Kidney epithelial cell (primary cell): ENCODE results near the gene AFF3. TPM values are rescaled to one million over a fixed set of nuclear protein-coding genes. Genes with fewer than 3 reads are reported as not detected.

Experiments used
- DNase-seq: peaks from one replicate; pipeline ENCODE4 v3.0.0-alpha.2; 2010; ENCODE audit warnings: low read depth
- H3K27me3 ChIP-seq: 2 replicates; pipeline ENCODE4 v1.6.0; 2011; ENCODE audit warnings: low read length; ENCODE audit not compliant: control insufficient read depth, insufficient read depth
- H3K36me3 ChIP-seq: 2 replicates; pipeline ENCODE4 v1.5.1; 2011; ENCODE audit warnings: low read length; ENCODE audit not compliant: control insufficient read depth, insufficient read depth
- H3K4me3 ChIP-seq: 2 replicates; pipeline ENCODE4 v1.5.1; 2011; ENCODE audit warnings: low read depth, mild to moderate bottlenecking, control low read depth, low read length
- total RNA-seq: library from RNA; depleted of rRNA; stranded (reverse); fragments of >200 nt; gene quantifications from 2 replicates; pipeline ENCODE4 v1.2.3, GENCODE V29; 2015
- TF ChIP-seq, protein P1 (sequence below): IDR thresholded peaks from 2 replicates; pipeline ENCODE4 v1.5.1; 2011; ENCODE audit warnings: mild to moderate bottlenecking, moderate library complexity, low read length, control low read depth, inconsistent platforms; ENCODE audit not compliant: insufficient read depth, poor library complexity, severe bottlenecking

AFF3 gene
- total RNA-seq, 1 donor from 2014 or later: 13.9 TPM

- TF ChIP-seq, protein P1, sequence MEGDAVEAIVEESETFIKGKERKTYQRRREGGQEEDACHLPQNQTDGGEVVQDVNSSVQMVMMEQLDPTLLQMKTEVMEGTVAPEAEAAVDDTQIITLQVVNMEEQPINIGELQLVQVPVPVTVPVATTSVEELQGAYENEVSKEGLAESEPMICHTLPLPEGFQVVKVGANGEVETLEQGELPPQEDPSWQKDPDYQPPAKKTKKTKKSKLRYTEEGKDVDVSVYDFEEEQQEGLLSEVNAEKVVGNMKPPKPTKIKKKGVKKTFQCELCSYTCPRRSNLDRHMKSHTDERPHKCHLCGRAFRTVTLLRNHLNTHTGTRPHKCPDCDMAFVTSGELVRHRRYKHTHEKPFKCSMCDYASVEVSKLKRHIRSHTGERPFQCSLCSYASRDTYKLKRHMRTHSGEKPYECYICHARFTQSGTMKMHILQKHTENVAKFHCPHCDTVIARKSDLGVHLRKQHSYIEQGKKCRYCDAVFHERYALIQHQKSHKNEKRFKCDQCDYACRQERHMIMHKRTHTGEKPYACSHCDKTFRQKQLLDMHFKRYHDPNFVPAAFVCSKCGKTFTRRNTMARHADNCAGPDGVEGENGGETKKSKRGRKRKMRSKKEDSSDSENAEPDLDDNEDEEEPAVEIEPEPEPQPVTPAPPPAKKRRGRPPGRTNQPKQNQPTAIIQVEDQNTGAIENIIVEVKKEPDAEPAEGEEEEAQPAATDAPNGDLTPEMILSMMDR: no peak
- Histone ChIP-seq H3K4me3 (no peak overlapping the region), H3K36me3 (no peaks in the 10 kb centered on the region), H3K27me3 (no peaks in the 10 kb centered on the region)
- DNase-seq: peak; percentile 86
These were observed 168.1 kb downstream of the AFF3 start for GRCh38 chr2:99974275-99974674.

DNA sequence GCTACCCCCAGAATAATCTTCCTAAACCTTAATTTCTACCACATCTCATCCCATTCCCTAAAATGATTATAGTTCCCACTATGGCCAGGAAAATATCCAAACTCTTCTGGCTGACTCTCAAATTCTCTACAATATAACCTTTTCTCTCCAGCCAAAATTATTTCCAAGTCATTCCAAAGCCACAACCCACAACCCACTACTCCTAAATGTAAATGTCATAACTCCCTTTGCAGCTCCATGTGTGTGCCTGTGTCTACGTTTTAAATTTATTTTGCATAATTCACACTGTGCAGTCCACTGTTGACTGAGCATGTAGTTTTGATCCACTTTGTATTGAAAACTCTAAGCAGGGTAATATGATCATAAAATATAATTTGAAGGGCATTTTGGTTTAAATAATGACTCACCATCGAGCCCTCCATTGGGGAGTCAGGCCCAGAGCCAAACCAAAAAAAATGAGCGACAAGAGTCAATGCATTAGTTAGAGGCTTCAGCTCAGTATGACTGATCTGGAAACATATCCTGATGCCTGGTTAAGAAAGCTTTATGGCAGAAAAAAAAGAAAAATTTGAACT lies 171.0 kb downstream of the AFF3 start:
- DNase-seq: no peak
- no peak overlapping the region for H3K4me3 ChIP-seq
- no peaks in the 10 kb centered on the region for H3K27me3 ChIP-seq
- TF ChIP-seq, protein P1: no peak
- no peaks in the 10 kb centered on the region for H3K36me3 ChIP-seq

- DNase-seq: no peak
- TF ChIP-seq, protein P1: no peak
- Histone ChIP-seq H3K4me3 (no peak overlapping the region), H3K27me3 (no peaks in the 10 kb centered on the region), H3K36me3 (no peaks in the 10 kb centered on the region)
These were observed 172.0 kb downstream of the AFF3 start for GRCh38 chr2:99970292-99970868.

GRCh38 chr2:99961196-99961913 lies 181.0 kb downstream of the AFF3 start:
- no peaks in the 10 kb centered on the region for H3K27me3 ChIP-seq
- TF ChIP-seq, protein P1: no peak
- no peak overlapping the region for H3K4me3 ChIP-seq
- no peak for DNase-seq
- no peaks in the 10 kb centered on the region for H3K36me3 ChIP-seq

- TF ChIP-seq, protein P1: no peak
- DNase-seq: no peak
- H3K27me3 ChIP-seq: no peaks in the 10 kb centered on the region
- no peak overlapping the region for H3K4me3 ChIP-seq
- no peaks in the 10 kb centered on the region for H3K36me3 ChIP-seq
These were observed 181.6 kb downstream of the AFF3 start for GRCh38 chr2:99960790-99961189.
